GM18520 (cell line): ENCODE data around the gene CCDC194.
"Not testable (repeated sequence)": the region's sequence is repeated elsewhere in the genome, so short reads cannot be mapped to it uniquely, and the experiment has no call there.

ENCODE experiments used
- ATAC-seq: cut with Tn5 transposase; IDR thresholded peaks from one replicate; pipeline ENCODE4 v1.9.1; 2021; ENCODE audit not compliant: unreplicated experiment

The CCDC194 gene

GRCh38 chr19:17376935-17377600 is 16.9 kb downstream of the CCDC194 start, which contains the start of gene PLVAP:
Gene PLVAP, minus strand, starts transcription at chr19:17377342. Its CDS starts 54 bp downstream, at chr19:17377288.
- ATAC-seq = no peak

GRCh38 chr19:17370026-17370587 is 23.9 kb downstream of the CCDC194 start:
- ATAC-seq = peak; percentile 94

- no peak for ATAC-seq
These were observed 28.6 kb downstream of the CCDC194 start for GRCh38 chr19:17365361-17365760.

- not testable (repeated sequence) for ATAC-seq
These were observed 30.0 kb downstream of the CCDC194 start for GRCh38 chr19:17363852-17364605.

GRCh38 chr19:17359905-17360800 is 33.8 kb downstream of the CCDC194 start:
- no peak for ATAC-seq

- no peak for ATAC-seq
These were observed 35.6 kb downstream of the CCDC194 start for GRCh38 chr19:17358395-17358794.

- ATAC-seq = no peak
These were observed 36.3 kb downstream of the CCDC194 start for GRCh38 chr19:17357724-17358123.

- no peak for ATAC-seq
These were observed 36.8 kb downstream of the CCDC194 start for GRCh38 chr19:17357078-17357666.

- ATAC-seq = no peak
These were observed 40.6 kb downstream of the CCDC194 start for GRCh38 chr19:17353386-17353785.

- no peak for ATAC-seq
These were observed 41.3 kb downstream of the CCDC194 start for GRCh38 chr19:17352608-17353280.

GRCh38 chr19:17351815-17352435 is 42.1 kb downstream of the CCDC194 start:
- ATAC-seq = no peak

GRCh38 chr19:17348700-17349099 is 45.3 kb downstream of the CCDC194 start:
- no peak for ATAC-seq

GRCh38 chr19:17347877-17348276 is 46.1 kb downstream of the CCDC194 start:
- ATAC-seq = no peak

- no peak for ATAC-seq
These were observed 46.6 kb downstream of the CCDC194 start for GRCh38 chr19:17347361-17347760.

- ATAC-seq = peak; percentile 34
These were observed 47.8 kb downstream of the CCDC194 start for GRCh38 chr19:17346109-17346671.

GRCh38 chr19:17341845-17342244 is 52.2 kb downstream of the CCDC194 start:
- ATAC-seq = no peak

- no peak for ATAC-seq
These were observed 52.6 kb downstream of the CCDC194 start for GRCh38 chr19:17341386-17341785.

GRCh38 chr19:17340871-17341357 is 53.1 kb downstream of the CCDC194 start:
- no peak for ATAC-seq
